ENCODE data around the gene PPP2R3C.

DNA sequence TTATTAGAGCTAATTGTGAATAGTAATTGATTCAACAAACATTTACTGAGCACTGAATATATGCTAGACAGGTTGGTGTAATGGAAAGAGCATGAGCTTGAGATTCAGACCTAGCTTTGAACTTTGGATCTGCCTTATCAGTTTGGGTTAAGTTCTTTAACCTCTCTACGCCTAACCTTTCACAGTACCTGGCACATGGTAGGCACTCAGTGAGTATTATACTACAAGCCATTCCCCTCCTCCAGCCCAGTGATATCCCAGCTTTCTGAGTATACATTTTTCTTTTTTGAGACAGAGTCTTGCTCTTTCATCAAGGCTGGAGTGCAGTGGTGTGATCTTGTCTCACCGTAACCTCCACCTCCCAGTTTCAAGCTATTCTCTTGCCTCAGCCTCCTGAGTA, 43.7 kb downstream of the PPP2R3C start:
- TF ChIP-seq POLR2A (IDR thresholded peaks at IDR 0.05; ENCODE audit: low read depth, low read length), result no peak
- no peak for TF ChIP-seq POLR2AphosphoS5 (IDR thresholded peaks at IDR 0.05; ENCODE audit: low read depth, low read length)
- TF ChIP-seq TAF1 (IDR thresholded peaks at IDR 0.05; ENCODE audit: borderline replicate concordance, low read depth, low read length), result no peak

Data from GM12892 (cell line).